GM12891 (cell line): ENCODE measurements around the gene RSPO3.

Source experiments
- POLR2A ChIP-seq: IDR thresholded peaks from 2 replicates; pipeline ENCODE4 v1.6.1; 2011; ENCODE audit warnings: low read depth, low read length, control low read depth
- POLR2AphosphoS5 ChIP-seq: IDR thresholded peaks from 2 replicates; pipeline ENCODE4 v1.6.1; 2011; ENCODE audit warnings: low read depth, low read length, control low read depth

- TF ChIP-seq POLR2A (no peak), POLR2AphosphoS5 (no peak)
Measured at GRCh38 chr6:127206531-127207095, 88.1 kb downstream of the RSPO3 start.
